Lower lobe of right lung (tissue), 2 donors: ENCODE results near the gene NOL6. TPM values are rescaled to one million over a fixed set of nuclear protein-coding genes. Genes with fewer than 3 reads are reported as not detected.

Experiments used
- ATAC-seq, 2 donors: fragments of 200-7000 bp; cut with Tn5 transposase; one replicate each; pipeline ENCODE4 v1.9.1; 2020 to 2022; ENCODE audit warnings: mild to moderate bottlenecking in 2 of 2, moderate library complexity in 2 of 2
- DNase-seq: peaks from one replicate; pipeline ENCODE4 v3.0.0-alpha.2; 2020
- H3K27ac ChIP-seq: fragments of 200-600 bp; one replicate; pipeline ENCODE4 v1.8.0; 2022
- H3K27me3 ChIP-seq: fragments of 200-600 bp; one replicate; pipeline ENCODE4 v1.8.0; 2022; ENCODE audit warnings: low read depth
- H3K36me3 ChIP-seq: fragments of 200-600 bp; one replicate; pipeline ENCODE4 v1.8.0; 2022; ENCODE audit warnings: mild to moderate bottlenecking
- H3K4me1 ChIP-seq: fragments of 200-600 bp; one replicate; pipeline ENCODE4 v1.8.0; 2022
- H3K4me3 ChIP-seq: fragments of 200-600 bp; one replicate; pipeline ENCODE4 v1.8.0; 2022; ENCODE audit warnings: mild to moderate bottlenecking
- H3K9me3 ChIP-seq: fragments of 200-600 bp; one replicate; pipeline ENCODE4 v1.8.0; 2022
- intact Hi-C: fragments of 100-400 bp; cut with DNase I; formaldehyde crosslinking; loops from one replicate; pipeline ENCODE4 v1.11.0; 2022
- total RNA-seq: library from RNA; stranded (reverse); fragmentation: NEBNext Ultra II Directional; extraction: Animal tissue kit (Norgen Biotek cat#: 25700); gene quantifications from one replicate; pipeline ENCODE4 v1.2.1, GENCODE V29; 2021
- TF ChIP-seq, protein P1 (sequence below): fragments of 200-600 bp; IDR thresholded peaks from one replicate; pipeline ENCODE4 v1.8.0; 2022; ENCODE audit warnings: antibody characterized with exemption, mild to moderate bottlenecking
- donor health status: DM: no; HTN: yes; CAD: no; lungs with severe emphysema.

The NOL6 gene
- total RNA-seq, 1 donor from 2014 or later = 27.6 TPM

DNA sequence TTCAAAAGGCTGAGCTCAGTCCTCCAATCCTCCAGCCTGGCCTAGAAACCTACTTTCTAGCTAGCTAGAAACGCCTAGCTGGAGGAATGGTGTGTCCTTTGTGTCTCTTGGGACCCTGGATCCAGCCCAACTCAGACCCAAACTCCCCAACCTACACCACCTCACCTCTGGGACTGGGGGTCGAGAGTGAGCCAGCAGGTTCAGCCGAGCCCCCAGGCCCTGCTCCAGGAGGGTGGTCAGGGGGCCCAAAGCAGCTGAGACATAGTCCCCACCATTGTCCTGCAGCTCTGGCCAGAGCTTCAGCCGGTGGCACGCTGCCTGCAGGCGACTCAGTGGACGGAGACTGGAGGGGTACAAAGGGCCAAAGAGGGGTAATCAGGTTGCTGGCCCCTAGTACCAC is 6.2 kb downstream of the NOL6 start:
- TF ChIP-seq, protein P1, sequence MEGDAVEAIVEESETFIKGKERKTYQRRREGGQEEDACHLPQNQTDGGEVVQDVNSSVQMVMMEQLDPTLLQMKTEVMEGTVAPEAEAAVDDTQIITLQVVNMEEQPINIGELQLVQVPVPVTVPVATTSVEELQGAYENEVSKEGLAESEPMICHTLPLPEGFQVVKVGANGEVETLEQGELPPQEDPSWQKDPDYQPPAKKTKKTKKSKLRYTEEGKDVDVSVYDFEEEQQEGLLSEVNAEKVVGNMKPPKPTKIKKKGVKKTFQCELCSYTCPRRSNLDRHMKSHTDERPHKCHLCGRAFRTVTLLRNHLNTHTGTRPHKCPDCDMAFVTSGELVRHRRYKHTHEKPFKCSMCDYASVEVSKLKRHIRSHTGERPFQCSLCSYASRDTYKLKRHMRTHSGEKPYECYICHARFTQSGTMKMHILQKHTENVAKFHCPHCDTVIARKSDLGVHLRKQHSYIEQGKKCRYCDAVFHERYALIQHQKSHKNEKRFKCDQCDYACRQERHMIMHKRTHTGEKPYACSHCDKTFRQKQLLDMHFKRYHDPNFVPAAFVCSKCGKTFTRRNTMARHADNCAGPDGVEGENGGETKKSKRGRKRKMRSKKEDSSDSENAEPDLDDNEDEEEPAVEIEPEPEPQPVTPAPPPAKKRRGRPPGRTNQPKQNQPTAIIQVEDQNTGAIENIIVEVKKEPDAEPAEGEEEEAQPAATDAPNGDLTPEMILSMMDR = no peak
- no peaks in the 10 kb centered on the region for H3K27me3 ChIP-seq
- DNase-seq (peak; percentile 33), ATAC-seq (no peak)
- peaks cover 9% of the 10 kb centered on the region for H3K4me1 ChIP-seq
- peaks cover 100% of the 10 kb centered on the region for H3K36me3 ChIP-seq
- intact Hi-C loops = no loop called here
- no peaks in the 10 kb centered on the region for H3K9me3 ChIP-seq
- no peak overlapping the region for H3K4me3 ChIP-seq
- no peak overlapping the region for H3K27ac ChIP-seq

DNA sequence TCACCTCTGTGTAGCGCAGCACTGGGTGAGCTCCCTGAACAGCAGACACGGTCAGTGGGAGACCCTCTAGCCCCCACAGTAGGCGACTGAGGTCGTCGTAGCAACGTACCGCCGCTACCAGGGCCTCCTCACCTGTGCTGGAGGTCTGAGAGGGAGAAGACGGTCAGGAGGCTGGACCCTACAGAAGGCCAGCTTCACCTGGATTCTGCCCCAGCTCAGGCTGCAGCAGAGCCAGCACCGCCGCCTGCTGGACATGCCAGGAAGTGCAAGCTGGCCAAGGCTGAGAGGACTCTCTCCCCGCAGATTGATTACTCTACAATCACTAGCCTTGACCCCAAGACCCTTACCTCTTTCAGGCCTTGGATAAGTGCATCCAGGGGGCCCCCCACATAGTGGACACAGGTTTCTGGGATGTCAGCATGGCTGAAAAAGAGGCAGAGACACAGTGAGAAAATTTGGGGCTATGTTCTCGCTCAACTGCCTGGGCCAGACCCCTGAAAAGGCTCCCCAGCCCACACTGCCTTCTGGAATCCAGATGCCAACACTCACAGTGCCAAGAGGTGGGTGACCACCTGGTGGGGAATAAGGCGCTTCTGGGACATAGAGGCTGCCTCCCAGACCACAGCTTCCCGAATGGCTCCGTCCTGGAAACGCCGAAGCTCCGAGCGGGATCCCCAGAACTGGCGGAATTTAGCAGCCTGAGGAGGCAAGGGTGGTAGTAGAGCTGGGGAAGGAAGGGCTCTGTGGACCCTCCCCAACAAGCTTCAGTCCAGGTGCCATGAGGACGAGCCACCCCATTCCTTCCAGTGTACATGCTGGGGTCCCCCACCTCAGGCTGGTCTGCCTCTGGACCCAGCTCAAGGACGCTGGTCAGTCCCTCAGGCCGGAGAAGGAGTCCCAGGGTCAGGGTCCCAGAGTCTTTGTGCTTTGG is 6.9 kb downstream of the NOL6 start:
- H3K4me3 ChIP-seq = no peak overlapping the region
- TF ChIP-seq, protein P1 = peak; percentile 98
- H3K4me1 ChIP-seq = peaks cover 2% of the 10 kb centered on the region
- H3K27ac ChIP-seq = no peak overlapping the region
- DNase-seq (peak; percentile 81), ATAC-seq (peak; percentile 82 to 88)
- H3K27me3 ChIP-seq = no peaks in the 10 kb centered on the region
- H3K36me3 ChIP-seq = peaks cover 100% of the 10 kb centered on the region
- intact Hi-C loops = no loop called here
- no peaks in the 10 kb centered on the region for H3K9me3 ChIP-seq

DNA sequence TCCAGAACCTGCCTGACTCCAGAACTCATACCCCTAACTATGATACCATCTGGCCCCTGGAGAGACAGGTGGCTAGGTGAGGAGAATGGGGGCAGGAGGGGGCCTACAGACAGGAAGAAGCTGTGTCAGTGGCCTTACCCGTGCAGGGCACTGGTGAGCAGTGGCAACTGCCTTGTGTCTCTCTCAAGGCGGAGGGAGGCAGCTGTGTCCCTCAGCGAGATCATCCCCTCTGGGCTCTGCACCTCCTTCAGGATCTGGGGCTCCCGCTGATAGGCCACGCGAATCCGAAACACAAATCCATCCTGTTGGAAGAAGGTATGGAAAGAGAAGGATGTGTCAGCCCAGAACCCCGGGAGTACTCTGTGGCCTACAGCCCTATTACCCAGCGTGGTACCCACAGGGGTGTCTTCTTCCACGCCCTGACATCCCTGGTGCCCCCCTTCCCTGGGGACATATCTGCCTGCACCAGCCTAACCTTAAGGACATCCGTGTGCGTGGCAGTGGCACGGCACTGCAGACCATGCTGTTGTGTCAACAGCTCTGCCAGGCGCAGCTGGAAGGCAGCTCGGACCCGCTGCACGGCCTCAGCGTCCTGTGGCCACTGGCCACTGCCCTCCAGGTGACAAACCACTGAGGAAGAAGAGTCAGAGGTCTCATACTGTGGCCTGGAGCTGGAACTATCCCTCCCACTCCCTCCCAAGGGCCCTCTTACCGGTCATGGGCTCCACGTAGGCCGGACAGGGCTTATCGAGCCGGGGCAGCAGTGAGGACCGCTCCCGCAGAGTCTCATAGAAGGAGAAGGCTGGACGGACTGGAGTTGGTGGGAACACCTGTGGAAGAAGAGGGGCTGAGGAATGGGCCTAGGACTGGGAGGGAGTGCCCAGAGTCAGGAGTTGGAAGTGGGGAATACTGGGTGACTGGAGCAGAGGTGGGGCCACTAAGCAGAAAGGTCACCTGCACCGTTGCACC is 7.8 kb downstream of the NOL6 start:
- H3K9me3 ChIP-seq = no peaks in the 10 kb centered on the region
- no peaks in the 10 kb centered on the region for H3K27me3 ChIP-seq
- peak; percentile 5 to 7 for ATAC-seq
- DNase-seq = peak; percentile 43
- H3K4me3 ChIP-seq = no peak overlapping the region
- H3K36me3 ChIP-seq = peaks cover 100% of the 10 kb centered on the region
- intact Hi-C loops = no loop called here
- no peak overlapping the region for H3K27ac ChIP-seq
- no peaks in the 10 kb centered on the region for H3K4me1 ChIP-seq
- TF ChIP-seq, protein P1 = no peak

DNA sequence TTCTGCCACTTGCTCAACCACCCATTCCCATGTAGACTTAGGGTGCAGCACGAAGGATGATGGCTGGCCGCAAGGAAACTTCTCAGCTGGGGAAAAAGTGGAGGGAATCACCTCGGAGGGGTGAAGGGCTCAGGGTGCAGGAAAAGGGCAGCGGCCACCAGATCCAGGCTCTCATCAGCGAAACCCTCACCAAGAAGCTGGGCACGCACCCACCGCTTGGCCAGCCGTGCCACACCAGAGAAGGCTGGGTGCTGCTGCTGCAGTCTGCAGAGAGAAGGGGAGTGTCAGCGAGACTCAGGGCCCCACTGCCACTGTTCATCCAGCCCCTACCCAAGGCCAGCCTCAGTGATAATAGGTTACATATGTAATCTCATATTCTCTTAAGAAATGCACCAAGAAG is 8.6 kb downstream of the NOL6 start:
- DNase-seq = peak; percentile 32

More for the DNA sequence above, 8.6 kb downstream of the NOL6 start:
- H3K9me3 ChIP-seq = no peaks in the 10 kb centered on the region
- H3K27ac ChIP-seq = no peak overlapping the region
- TF ChIP-seq, protein P1 = no peak
- no peaks in the 10 kb centered on the region for H3K4me1 ChIP-seq
- no peak overlapping the region for H3K4me3 ChIP-seq
- no peaks in the 10 kb centered on the region for H3K27me3 ChIP-seq
- intact Hi-C loops = no loop called here
- peaks cover 93% of the 10 kb centered on the region for H3K36me3 ChIP-seq
- ATAC-seq = no peak
